ENCODE data around the gene DYRK1A. TPM values are rescaled to one million over a fixed set of nuclear protein-coding genes. Genes with fewer than 3 reads are reported as not detected.
"Not testable (repeated sequence)": the region's sequence is repeated elsewhere in the genome, so short reads cannot be mapped to it uniquely, and the experiment has no call there.

Gene DYRK1A
- total RNA-seq, 5 donors from 2014 or later (not counting 1 experiment from before 2014, with no cell fraction given) = 113 to 149 (median 115) TPM

DNA sequence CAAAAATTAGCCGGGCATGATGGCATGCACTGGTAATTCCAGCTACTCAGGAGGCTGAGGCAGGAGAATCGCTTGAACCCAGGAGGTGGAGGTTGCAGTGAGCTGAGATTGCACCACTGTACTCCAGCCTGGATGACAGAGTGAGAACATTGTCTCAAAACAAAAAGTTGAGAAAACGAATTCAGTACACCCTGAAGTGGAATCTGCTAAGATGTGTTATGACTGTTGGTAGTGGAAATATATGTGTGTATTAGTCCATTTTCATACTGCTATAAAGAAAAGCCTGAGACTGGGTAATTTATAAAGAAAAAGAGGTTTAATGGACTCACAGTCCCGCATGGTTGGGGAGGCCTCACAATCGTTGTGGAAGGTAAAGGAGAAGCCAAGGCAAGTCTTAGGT, 158.4 kb downstream of the DYRK1A start:
- H3K9me3 ChIP-seq; H3K36me3 Mint-ChIP-seq; H3K4me3 ChIP-seq (ENCODE audit: control insufficient read depth in 1 of 2, extremely low read depth in 1 of 2, low read length in 1 of 2); H3K4me3 Mint-ChIP-seq; H3K27me3 Mint-ChIP-seq; H3K9me3 Mint-ChIP-seq; H3K27ac Mint-ChIP-seq; ATAC-seq (replicated peaks in 1 of 4); H3K27me3 ChIP-seq (replicated peaks in 1 of 2; ENCODE audit: control insufficient read depth in 2 of 2, extremely low read depth in 1 of 2, insufficient read depth in 2 of 2, low read length in 1 of 2); DNase-seq; POLR2A ChIA-PET; H3K27ac ChIP-seq (ENCODE audit: low read length); CTCF ChIA-PET; H3K36me3 ChIP-seq (ENCODE audit: control insufficient read depth in 2 of 2, extremely low read depth in 1 of 2, insufficient read depth in 1 of 2, low read length in 1 of 2); H3K4me1 ChIP-seq (ENCODE audit: control insufficient read depth in 1 of 2, extremely low read depth in 1 of 2, insufficient read depth in 2 of 2, low read length in 2 of 2): not testable (repeated sequence)
- H3K4me1 Mint-ChIP-seq = peaks cover 0 to 13% (median 6%) of the 10 kb centered on the region in 3 donors
- WGBS (ENCODE audit: insufficient coverage) = 83% methylated on average over 2 of the region's 5 CpGs

DNA sequence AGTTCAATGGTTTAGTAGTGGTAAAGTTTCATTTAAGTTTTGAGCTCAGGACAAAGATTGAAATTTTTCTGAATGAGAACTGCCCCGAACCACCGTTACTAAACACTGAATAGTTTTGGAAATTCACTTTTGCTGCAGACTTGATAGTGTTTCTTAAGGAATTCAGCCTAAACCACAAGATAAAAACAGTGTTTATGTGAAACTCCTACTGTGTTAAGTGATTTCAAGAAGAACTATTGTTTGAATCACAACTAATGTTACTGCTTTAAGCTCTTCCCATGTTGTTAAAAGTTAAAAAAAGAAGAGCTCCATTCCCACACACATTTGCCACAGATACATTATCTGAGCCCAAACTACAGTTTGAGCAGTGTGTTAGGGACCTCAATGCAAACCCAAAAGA, 159.2 kb downstream of the DYRK1A start:
- H3K36me3 Mint-ChIP-seq = no peaks in the 10 kb centered on the region
- ChIA-PET POLR2A (interaction anchor here in 1 of 2 donors (0.6 kb wide), 1 partner anchor 18 kb away, joined by 3 read pairs; no protein-coding TSS in a partner anchor), CTCF (no interaction called here)
- Histone ChIP-seq H3K4me3 (ENCODE audit: control insufficient read depth in 1 of 2, extremely low read depth in 1 of 2, low read length in 1 of 2) (no peak overlapping the region), H3K36me3 (ENCODE audit: control insufficient read depth in 2 of 2, extremely low read depth in 1 of 2, insufficient read depth in 1 of 2, low read length in 1 of 2) (no peaks in the 10 kb centered on the region), H3K4me1 (ENCODE audit: control insufficient read depth in 1 of 2, extremely low read depth in 1 of 2, insufficient read depth in 2 of 2, low read length in 2 of 2) (no peaks in the 10 kb centered on the region), H3K27me3 (replicated peaks in 1 of 2; ENCODE audit: control insufficient read depth in 2 of 2, extremely low read depth in 1 of 2, insufficient read depth in 2 of 2, low read length in 1 of 2) (peaks cover 0 to 10% of the 10 kb centered on the region in 2 experiments), H3K9me3 (no peaks in the 10 kb centered on the region), H3K27ac (ENCODE audit: low read length) (no peak overlapping the region)
- ATAC-seq (replicated peaks in 1 of 4) (no peak), DNase-seq (no peak)
- H3K4me3 Mint-ChIP-seq = no peak overlapping the region
- no CpG with 5 or more reads among the region's 2 CpGs for WGBS (ENCODE audit: insufficient coverage)
- H3K9me3 Mint-ChIP-seq = no peaks in the 10 kb centered on the region
- peaks cover 0 to 13% of the 10 kb centered on the region in 2 donors for H3K27me3 Mint-ChIP-seq
- H3K4me1 Mint-ChIP-seq = peaks cover 0 to 13% (median 6%) of the 10 kb centered on the region in 3 donors
- no peak overlapping the region for H3K27ac Mint-ChIP-seq

DNA sequence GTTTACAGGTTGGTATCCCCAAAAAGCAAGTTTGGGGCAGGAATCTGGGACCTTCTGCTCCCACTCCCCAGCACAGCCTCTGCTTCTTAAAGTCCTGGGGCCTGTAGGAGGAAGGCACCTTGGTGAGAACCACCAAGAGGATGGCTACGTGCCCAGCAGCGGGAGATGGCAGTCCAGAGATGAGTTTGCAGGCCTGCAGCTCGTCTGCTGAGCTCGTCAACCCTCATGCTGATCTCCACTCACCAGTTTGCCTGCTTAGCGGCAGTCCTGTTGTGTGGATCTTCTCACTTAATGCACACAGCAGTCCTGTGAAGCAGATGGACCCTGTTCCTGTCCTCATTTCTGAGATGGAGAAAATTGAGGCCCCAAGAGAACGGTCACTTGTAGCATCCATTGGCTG, 160.5 kb downstream of the DYRK1A start:
- Histone ChIP-seq H3K36me3 (ENCODE audit: control insufficient read depth in 2 of 2, extremely low read depth in 1 of 2, insufficient read depth in 1 of 2, low read length in 1 of 2) (no peaks in the 10 kb centered on the region), H3K4me3 (ENCODE audit: control insufficient read depth in 1 of 2, extremely low read depth in 1 of 2, low read length in 1 of 2) (no peak overlapping the region), H3K27me3 (replicated peaks in 1 of 2; ENCODE audit: control insufficient read depth in 2 of 2, extremely low read depth in 1 of 2, insufficient read depth in 2 of 2, low read length in 1 of 2) (peaks cover 0 to 20% of the 10 kb centered on the region in 2 experiments), H3K4me1 (ENCODE audit: control insufficient read depth in 1 of 2, extremely low read depth in 1 of 2, insufficient read depth in 2 of 2, low read length in 2 of 2) (no peaks in the 10 kb centered on the region), H3K27ac (ENCODE audit: low read length) (no peak overlapping the region), H3K9me3 (no peaks in the 10 kb centered on the region)
- no peak overlapping the region for H3K4me3 Mint-ChIP-seq
- no peak overlapping the region for H3K27ac Mint-ChIP-seq
- WGBS (ENCODE audit: insufficient coverage) = 100% methylated on average over 2 of the region's 6 CpGs
- H3K4me1 Mint-ChIP-seq = peaks cover 0 to 13% (median 3%) of the 10 kb centered on the region in 3 donors
- ATAC-seq (replicated peaks in 1 of 4) (no peak), DNase-seq (no peak)
- H3K9me3 Mint-ChIP-seq = no peaks in the 10 kb centered on the region
- POLR2A ChIA-PET = interaction anchor here in 1 of 2 donors (1.1 kb wide), 1 partner anchor 15 kb away, joined by 3 read pairs; no protein-coding TSS in a partner anchor
- H3K27me3 Mint-ChIP-seq = peaks cover 3 to 20% of the 10 kb centered on the region in 2 donors
- CTCF ChIA-PET = no interaction called here
- H3K36me3 Mint-ChIP-seq = no peaks in the 10 kb centered on the region

DNA sequence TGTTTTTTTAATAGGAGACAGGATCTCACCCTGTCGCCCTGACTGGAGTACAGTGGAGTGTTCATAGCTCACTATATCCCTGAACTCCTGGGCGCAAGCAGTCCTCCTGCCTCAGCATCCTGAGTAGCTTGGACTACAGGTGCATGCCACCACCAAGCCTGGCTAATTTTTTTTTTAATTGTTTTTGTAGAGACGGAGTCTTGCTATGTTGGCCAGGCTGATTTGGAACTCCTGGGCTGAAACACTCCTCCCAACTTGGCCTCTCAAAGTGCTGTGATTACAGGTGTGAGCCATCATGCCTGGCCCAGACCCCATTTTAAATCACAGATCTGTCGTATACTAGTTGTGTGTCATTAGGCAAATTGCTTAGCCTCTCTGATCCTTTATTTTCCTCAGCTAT, 161.1 kb downstream of the DYRK1A start:
- 89% methylated on average over 3 of the region's 4 CpGs for WGBS (ENCODE audit: insufficient coverage)
- ChIA-PET POLR2A (no interaction called here), CTCF (no interaction called here)
- Histone ChIP-seq H3K36me3 (ENCODE audit: control insufficient read depth in 2 of 2, extremely low read depth in 1 of 2, insufficient read depth in 1 of 2, low read length in 1 of 2) (no peaks in the 10 kb centered on the region), H3K9me3 (no peaks in the 10 kb centered on the region), H3K27me3 (replicated peaks in 1 of 2; ENCODE audit: control insufficient read depth in 2 of 2, extremely low read depth in 1 of 2, insufficient read depth in 2 of 2, low read length in 1 of 2) (peaks cover 0 to 20% of the 10 kb centered on the region in 2 experiments), H3K4me3 (ENCODE audit: control insufficient read depth in 1 of 2, extremely low read depth in 1 of 2, low read length in 1 of 2) (no peak overlapping the region), H3K27ac (ENCODE audit: low read length) (no peak overlapping the region), H3K4me1 (ENCODE audit: control insufficient read depth in 1 of 2, extremely low read depth in 1 of 2, insufficient read depth in 2 of 2, low read length in 2 of 2) (no peaks in the 10 kb centered on the region)
- H3K36me3 Mint-ChIP-seq = no peaks in the 10 kb centered on the region
- H3K9me3 Mint-ChIP-seq = no peaks in the 10 kb centered on the region
- ATAC-seq (replicated peaks in 1 of 4) (no peak), DNase-seq (no peak)
- no peak overlapping the region for H3K4me3 Mint-ChIP-seq
- peaks cover 10 to 25% of the 10 kb centered on the region in 2 donors for H3K27me3 Mint-ChIP-seq
- peaks cover 0 to 11% (median under 1%) of the 10 kb centered on the region in 3 donors for H3K4me1 Mint-ChIP-seq
- H3K27ac Mint-ChIP-seq = no peak overlapping the region

DNA sequence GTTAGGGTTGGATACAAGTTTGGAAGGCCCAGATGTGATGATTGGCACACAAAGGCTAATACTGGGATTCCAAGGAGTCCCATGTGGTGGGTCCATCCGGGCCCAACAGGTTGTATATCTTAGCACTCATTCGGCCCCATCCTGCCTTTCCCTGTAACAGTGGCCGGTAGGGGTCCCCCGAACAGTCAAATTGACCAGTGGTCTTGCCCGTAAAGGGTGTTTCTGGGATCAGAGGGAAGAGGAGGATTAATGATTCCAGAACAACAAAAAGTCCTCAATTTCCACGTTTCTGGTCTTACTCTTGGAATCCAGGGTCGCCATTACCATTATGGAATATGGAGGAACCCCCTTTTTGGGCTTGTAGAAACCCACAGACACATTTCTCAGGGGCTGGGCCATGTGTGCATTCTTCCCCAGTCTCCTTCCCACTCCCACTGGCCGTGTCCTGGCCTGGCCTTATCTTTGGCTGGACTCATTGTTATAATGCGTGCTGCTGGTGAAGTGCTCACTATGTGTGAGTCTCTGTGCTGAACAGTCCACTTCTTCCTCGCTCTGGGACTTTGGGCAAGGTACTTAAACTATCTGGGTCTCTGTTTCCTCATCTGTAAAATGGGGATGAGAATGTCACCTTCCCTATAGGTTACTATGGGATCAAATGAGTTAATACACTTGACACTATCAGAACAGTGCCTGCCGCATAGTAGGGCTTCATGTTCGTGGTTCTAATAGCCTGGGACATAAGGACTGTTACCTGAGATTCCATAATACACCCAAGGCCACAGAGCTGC, 161.8 kb downstream of the DYRK1A start:
- H3K4me1 Mint-ChIP-seq = peaks cover 0 to 5% (median 0%) of the 10 kb centered on the region in 3 donors
- Histone ChIP-seq H3K4me3 (ENCODE audit: control insufficient read depth in 1 of 2, extremely low read depth in 1 of 2, low read length in 1 of 2) (no peak overlapping the region), H3K36me3 (ENCODE audit: control insufficient read depth in 2 of 2, extremely low read depth in 1 of 2, insufficient read depth in 1 of 2, low read length in 1 of 2) (no peaks in the 10 kb centered on the region), H3K27ac (ENCODE audit: low read length) (no peak overlapping the region), H3K9me3 (no peaks in the 10 kb centered on the region), H3K4me1 (ENCODE audit: control insufficient read depth in 1 of 2, extremely low read depth in 1 of 2, insufficient read depth in 2 of 2, low read length in 2 of 2) (no peaks in the 10 kb centered on the region), H3K27me3 (replicated peaks in 1 of 2; ENCODE audit: control insufficient read depth in 2 of 2, extremely low read depth in 1 of 2, insufficient read depth in 2 of 2, low read length in 1 of 2) (peaks cover 0 to 25% of the 10 kb centered on the region in 2 experiments)
- no peak overlapping the region for H3K4me3 Mint-ChIP-seq
- POLR2A ChIA-PET = no interaction called here
- DNase-seq (no peak), ATAC-seq (replicated peaks in 1 of 4) (no peak)
- WGBS (ENCODE audit: insufficient coverage) = 92% methylated on average over 2 of the region's 12 CpGs
- CTCF ChIA-PET = no interaction called here
- no peak overlapping the region for H3K27ac Mint-ChIP-seq
- no peaks in the 10 kb centered on the region for H3K36me3 Mint-ChIP-seq
- no peaks in the 10 kb centered on the region for H3K9me3 Mint-ChIP-seq
- peaks cover 14 to 30% of the 10 kb centered on the region in 2 donors for H3K27me3 Mint-ChIP-seq

DNA sequence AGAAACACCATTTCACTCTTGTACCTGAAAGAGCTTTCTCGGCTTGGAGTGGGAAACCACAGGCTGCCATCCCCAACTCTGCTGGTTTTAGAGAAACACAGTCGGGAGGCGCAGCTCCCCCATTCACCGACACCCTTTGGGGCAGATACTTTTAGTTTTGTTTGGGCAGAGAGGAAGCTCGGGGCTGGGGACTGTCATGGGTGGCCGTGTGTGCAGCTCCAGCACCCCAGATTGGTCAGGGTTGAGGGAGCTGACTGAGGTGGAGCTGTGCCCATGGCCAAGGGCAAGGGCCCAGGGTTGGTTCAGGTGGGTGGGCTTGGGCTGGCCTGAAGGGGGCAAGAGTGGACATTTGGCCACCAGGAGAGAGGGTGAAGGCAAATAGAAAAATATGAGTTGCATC, 163.1 kb downstream of the DYRK1A start:
- 25% methylated on average over 3 of the region's 6 CpGs for WGBS (ENCODE audit: insufficient coverage)
- H3K4me3 Mint-ChIP-seq = no peak overlapping the region
- no peak for ATAC-seq (replicated peaks in 1 of 4)

More for the DNA sequence above, 163.1 kb downstream of the DYRK1A start:
- H3K27ac Mint-ChIP-seq = no peak overlapping the region
- DNase-seq = no peak
- POLR2A ChIA-PET = interaction anchor here (0.5 to 0.7 kb wide), 2 partner anchors 97 to 569 kb away, joined by 3 to 4 read pairs; no protein-coding TSS in a partner anchor
- Histone ChIP-seq H3K4me1 (ENCODE audit: control insufficient read depth in 1 of 2, extremely low read depth in 1 of 2, insufficient read depth in 2 of 2, low read length in 2 of 2) (no peaks in the 10 kb centered on the region), H3K27ac (ENCODE audit: low read length) (no peak overlapping the region), H3K9me3 (no peaks in the 10 kb centered on the region), H3K36me3 (ENCODE audit: control insufficient read depth in 2 of 2, extremely low read depth in 1 of 2, insufficient read depth in 1 of 2, low read length in 1 of 2) (no peaks in the 10 kb centered on the region), H3K4me3 (ENCODE audit: control insufficient read depth in 1 of 2, extremely low read depth in 1 of 2, low read length in 1 of 2) (no peak overlapping the region), H3K27me3 (replicated peaks in 1 of 2; ENCODE audit: control insufficient read depth in 2 of 2, extremely low read depth in 1 of 2, insufficient read depth in 2 of 2, low read length in 1 of 2) (peaks cover 0 to 30% of the 10 kb centered on the region in 2 experiments)
- CTCF ChIA-PET = no interaction called here
- peaks cover 0 to 5% (median 0%) of the 10 kb centered on the region in 3 donors for H3K4me1 Mint-ChIP-seq
- no peaks in the 10 kb centered on the region for H3K9me3 Mint-ChIP-seq
- peaks cover 23 to 41% of the 10 kb centered on the region in 2 donors for H3K27me3 Mint-ChIP-seq
- H3K36me3 Mint-ChIP-seq = no peaks in the 10 kb centered on the region
